Activated naive CD4-positive, alpha-beta T cell (primary cell): Measurements from ENCODE around the gene KIRREL3.

Experiments
- DNase-seq, 4 experiments: peaks; one replicate each; lab custom pipeline; 2025; lab: John Stamatoyannopoulos, UW

The KIRREL3 gene

DNA sequence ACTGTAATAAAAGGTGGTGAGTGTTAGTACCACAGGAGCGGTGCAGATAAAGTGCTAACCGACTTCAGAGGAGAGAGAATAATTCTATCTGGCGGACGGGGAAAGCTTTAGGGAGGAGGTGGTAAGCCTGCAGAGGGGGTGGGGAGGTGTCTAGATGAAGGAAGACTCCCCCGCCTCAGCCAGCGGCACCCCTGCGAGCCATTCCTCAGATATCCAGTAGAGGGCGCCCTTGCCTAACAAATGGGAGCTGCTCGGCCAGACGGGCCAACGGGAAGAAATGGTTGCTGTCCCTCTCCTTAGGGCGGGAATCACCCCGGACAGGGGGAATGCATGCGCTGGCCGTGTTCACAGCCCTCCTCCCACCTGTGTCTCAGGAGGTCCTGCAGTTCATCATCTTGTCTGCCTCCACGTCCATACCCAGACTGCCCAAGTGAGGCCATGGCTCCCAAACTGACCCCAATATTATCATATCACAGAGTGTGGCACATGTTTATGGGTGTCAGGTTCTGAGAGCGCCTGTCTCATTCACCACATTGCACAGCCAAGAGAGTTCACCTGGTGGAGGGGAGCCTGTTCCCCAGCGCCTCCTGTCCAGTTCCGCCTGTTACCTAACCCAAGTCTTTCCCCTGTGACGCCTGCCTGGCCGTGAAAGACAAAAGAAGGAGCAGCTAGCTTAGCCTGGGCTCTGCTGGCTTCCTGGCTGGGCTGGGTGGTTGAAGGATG, 559.6 kb downstream of the KIRREL3 start:
- DNase-seq = peak; percentile 40 to 62 (median 50)

DNA sequence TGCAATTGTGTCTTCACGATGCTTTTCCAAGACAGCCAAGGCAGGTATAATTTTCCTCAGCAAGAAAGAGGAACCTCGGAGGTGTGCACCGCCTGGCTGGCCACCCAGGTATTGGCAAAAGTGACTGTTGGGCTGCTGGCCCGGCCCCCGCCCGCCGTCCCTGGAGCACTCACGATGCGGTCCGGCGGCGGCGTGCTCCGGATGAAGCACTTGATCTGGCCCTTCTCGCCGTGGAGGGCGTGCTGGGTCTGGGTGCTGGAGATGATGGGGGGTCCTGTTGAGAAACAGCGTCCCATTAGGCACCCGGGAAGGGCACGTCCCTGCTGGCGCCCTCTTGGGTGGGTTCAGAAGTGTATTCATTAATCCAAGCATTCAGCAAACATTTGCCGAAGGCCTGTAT, 560.3 kb downstream of the KIRREL3 start:
- DNase-seq = no peak

DNA sequence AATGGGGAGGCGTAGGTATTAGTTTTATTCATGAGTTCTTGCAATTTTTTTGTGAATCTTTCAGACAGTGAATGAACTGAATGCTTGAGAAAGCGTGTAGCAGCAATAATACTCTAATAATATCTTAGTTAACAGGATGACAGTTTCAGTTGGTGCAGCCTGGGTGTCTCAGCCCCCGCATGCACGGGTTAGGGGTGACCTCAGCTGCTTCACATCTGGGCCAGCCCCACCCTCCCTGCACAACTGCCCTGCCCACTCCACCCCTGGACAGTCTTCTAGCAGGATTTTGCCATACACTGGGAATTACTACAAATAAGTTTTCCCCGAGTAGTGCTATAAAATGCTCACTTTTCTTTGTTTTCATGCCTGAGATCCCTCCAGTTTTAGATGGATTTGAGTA, 561.9 kb downstream of the KIRREL3 start:
- no peak for DNase-seq

DNA sequence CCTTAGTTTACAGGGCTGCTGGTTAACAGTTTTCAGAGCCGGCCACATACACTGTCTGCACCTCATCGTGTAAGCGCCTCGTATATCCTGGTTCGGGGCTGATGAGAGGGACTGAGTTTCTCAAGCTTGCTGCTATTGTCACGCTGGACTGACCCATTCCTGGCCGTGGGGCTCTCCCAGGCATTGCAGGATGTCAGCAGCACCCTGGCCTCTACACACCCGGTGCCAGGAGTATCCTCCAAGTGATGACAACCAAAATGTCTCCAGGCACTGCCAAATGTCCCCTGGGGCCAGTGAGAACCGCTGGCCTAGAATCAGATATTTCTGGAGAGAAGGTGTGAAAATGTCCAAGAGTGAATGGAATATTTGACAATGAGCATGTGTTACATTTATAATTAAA, 562.3 kb downstream of the KIRREL3 start:
- DNase-seq = no peak

DNA sequence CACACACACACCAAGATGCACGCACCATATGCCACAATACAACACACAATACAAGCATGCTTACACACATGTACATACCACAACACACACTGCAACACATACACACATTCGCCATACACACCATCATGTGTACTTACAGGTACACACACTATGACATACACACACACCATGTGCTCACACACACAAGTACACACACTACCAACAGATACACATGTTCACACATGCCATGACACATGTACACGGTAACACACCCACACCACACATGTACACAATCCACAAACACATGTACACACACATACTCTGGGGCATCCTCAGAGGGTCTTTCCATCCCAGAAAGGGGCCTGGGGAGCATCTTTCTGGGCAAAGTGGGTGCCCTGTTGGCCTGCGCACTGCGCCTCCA, 562.8 kb downstream of the KIRREL3 start:
- DNase-seq = no peak

DNA sequence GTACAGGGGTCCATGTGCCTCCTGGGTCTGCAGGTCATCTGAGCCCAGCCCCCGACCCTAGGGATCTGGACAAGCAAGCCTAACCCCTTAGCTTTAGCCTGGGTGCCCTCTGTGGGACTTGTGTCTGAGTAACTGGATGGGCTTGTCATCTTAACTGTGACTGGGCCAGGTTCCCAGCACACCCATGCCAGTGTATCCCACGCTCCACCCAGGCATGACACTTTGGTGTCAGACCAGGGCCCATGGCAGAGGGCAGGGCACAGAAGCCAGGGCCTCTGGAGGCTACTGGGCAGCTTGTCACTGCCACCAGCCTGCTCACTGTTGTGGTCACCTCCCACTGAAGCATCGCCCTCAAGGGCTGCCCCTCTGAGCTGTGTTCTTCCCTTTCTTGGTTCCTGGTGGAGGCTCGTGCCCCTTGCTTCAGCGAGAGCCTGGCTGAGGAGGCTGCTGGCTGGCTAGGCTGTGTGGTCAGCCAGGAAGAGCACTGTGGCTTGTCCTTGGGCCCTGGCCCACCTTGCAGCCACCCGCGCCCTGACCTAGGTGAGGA, 564.3 kb downstream of the KIRREL3 start:
- DNase-seq = no peak

DNA sequence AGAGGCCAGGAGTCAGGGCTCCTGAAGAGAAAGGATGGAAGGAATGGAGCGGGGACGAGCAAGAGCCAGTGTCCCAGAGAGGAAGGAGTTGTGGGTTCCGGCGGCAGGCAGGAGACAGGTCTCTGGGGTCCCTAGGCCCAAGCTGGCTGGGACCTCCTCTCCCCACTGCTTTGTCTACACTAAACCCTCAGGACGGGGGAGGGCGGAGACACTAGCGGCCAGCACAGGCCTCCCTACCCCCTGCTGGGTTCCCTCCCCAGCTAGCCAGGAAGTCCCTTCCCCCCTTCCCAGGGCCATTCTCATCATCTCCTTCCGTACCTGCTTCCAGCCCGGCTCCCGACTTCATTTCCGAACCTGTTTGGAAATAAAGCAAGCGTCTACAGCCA, 565.6 kb downstream of the KIRREL3 start:
- no peak for DNase-seq

DNA sequence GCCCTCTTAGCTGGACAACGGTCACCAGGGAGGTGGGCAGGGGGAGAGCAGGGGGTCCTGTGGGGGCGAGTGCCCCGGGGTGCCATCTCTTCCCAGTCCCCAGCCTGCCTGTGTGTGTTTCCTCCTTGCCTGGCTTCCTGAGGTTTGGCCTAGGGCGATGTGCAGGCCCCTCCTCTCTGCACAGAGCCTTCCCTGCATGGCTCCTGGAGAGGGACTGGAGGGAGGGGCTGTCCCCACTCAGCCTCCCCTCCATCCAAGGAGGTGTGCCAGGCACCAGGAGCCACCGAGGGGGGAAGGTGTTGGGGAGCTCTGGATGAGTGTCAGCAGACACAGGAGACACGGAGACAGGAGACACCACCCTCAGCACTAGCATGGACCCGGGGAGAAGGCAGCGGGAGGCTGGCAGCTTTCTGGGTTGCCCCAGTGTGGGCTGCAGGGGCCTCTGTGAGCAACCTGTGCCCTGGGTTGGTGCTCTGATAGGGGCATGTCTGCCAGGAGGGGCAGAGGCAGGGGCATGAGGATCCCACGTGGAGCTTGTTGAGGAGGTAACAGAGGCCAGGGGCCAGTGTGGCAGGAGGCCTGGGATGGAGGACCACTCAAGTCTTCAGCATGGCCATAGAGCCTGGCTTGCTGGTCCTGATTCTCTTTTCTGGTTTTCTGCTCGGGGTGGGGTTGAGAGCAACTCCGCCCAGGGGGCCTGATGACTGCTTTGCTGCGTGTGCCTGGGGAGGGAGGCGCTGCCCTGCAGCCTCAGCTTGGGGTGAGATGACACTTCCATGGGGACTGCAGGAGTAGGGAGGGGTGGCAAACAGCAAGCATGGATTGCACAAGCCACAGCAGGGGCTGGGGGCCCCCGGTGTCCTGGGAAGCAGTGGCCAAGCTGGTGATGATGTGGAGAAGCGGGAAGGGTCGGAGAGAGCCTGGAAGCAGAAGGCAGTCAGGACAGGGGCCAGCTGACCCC, 566.3 kb downstream of the KIRREL3 start:
- DNase-seq = no peak

DNA sequence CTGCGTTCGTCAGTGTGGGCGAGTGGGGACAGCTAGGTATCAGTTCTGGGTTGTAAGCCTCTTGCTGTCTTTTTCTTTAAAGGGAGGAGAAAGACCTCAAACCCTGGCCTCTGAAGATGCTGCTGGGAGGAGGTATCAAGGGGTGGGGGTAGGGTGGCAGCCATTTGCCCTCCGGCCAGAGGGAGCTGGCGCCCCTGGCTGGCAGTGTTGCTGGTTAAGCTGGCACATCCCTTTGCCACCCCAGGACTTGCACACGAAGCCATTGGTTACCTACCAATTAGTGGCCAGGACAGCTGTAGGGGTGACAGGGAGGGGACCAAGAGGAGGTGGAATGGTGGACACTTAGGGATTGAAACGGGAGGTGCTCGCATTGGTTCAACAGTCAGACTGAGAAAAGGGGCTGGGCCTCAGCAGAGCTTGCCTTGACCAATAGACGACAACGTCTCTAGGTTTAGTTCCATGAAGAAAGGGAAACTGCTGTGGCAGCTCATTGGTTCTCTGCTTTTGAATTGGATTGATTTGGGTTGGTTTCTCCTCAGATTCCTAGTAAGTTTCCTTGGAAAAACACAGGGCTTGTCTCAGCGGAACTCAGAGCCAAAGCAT, 567.2 kb downstream of the KIRREL3 start:
- no peak for DNase-seq

DNA sequence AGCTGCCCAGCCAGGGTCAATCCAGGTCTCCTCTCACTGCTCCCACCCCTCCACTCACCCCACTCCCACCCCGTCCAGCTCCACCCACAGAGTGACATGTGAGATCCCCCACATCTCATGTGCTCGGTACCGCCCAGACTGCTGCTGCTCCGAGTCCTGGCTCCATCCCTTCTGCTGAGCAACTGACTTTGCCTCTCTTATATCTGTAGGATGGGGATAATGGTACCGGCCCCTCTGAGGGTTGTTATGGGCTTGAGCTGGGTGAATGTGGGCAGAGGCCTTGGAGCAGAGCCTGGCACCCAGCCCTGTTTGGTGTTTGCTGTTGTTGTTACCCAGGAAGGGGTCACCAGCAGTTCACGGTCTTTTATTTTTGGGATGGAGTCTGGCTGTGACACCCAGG, 568.0 kb downstream of the KIRREL3 start:
- no peak for DNase-seq

DNA sequence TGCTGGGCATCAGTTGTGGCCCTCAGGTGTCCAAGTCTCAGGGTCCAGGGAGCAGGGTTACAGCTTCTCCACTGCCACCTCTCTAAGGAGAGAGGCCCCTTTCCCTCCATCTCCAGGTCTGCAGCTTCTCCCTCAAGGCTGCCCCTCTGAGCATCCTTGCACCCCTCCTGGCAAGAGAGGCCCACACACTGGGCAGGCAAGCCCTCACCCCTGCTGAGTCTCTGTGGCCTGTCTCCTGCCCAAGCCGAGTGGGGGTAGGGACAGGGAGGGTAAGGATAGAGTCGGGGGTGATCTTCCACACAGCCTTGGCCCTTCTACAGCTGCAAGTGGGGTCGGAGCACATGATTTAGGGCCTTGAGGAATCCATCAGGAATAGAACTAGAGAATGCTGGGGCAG, 568.5 kb downstream of the KIRREL3 start:
- no peak for DNase-seq

DNA sequence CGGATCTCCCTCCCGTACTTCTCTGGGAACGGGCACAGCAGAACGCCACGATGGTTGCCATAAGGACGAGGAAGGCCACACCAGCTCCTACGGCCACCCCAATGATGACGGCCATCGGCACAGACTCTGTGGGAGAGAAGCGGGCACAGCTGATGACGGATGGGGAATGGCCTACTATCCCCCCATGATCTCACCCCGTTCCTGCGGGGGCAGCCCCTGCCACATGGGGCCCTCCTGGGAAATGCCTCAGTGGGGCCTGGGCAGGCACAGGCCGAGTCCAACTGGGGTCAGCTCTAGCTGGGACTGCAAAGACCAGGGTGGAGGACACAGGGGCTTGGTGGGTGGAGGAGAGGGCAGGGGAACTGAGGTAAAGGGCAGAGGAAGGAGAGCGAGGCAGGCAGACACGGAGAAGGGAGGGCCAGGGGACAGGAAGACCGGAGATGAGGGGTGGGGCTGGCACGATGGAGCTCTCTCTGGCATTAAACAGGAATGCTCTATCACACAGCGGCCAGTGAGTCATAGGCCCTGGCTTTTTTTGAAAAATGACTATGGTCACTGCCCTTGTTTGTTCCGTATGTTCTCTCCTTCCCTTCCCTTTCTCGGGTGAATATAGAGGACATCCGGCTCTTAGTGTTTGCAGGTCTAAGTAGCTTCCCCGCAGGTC, 569.0 kb downstream of the KIRREL3 start:
- no peak for DNase-seq

DNA sequence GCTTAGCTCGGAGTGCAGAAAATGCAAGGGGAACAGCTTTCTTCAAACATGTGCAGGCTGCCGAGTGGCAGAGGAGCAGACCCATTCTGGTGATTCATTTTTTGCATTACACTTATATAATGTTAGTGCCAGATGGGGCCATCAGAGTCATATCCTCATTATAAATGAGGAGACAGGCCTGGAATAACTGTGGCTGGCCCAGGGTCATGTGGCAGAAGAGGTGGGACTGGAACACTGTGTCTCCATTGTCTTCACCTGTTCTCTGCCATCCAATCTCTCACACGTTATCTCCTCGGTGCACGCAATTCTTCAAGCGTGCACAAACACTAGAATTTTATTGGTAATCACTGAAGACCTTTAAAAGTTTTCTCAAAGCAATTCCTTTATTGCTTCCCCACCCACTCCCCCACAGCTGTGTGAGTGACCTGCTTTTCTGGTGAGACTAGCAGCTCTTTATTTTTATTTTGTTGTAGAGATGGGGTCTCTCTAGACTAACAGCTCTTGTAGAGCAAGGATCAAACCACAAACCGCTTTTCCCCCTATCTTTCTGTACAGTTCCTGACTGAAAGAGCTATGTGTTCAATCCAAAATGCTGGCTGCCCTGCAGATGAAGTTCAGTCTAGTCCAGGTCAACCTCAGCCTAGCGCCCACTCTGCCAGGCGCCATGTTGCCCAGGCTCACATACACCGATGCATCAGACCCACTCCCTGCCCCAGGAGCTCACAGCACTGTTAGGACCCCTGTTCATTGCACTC, 569.8 kb downstream of the KIRREL3 start:
- DNase-seq = no peak

DNA sequence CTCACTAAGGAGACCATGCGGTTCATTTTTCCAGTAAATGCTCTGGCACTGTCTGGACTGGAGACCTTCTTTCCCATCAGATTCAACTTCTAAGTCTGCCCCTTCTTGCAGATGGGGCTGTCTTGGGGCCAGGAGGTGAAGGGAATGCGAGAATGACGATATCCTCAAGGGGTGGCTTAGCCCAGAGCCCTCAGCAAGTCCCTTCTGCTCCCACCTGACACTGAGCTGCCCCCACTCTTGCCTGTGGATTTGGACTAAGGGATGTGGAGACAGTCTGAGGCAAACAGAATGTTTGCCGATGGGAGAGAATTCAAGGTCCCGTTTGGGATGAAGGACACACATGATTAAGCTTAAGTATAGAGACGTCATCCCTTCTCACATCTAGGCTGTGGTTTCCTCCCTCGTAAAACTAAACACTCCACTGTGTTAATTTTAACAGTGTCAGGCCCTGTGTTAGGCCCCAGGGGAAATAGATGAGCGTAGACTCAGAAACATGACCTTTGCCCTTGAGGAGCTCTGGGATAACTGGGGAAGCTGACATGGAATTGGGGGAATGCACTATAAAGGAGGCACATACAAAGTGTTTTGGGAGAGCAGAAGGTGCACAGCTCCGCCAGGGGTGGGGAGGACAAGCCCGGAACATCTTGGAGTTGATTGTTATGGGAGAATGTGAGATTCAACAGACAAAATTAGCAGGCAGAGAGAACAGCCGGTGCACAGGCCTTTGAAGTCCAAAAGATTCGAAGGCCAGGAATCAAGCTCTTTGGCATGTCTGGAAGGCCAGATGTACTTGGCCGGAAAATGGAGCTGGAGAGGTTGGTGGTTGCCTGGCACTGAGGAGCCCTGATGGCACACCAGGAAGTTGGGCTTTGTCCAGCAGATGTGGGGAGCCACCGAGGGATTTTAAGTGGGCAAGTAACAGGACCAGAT, 573.5 kb downstream of the KIRREL3 start:
- no peak for DNase-seq

DNA sequence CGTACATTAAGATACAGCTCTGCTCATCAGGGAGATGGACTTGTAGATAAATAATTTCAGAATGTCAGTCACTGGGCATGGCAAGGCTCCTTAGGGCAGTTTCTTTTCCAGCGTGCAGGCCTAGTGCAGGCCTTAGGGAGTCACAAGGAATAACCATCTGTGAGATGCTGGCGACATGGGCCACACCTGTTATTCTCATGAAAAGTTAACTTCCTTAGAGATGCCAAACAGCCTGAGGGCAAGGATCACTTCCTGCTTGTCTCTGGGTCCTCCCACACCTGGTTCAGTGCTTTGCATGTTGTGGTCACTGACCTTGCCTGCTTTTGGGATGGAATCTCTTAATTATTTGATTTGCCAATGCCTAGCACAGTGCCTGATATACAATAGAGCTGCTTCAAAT, 574.5 kb downstream of the KIRREL3 start:
- no peak for DNase-seq

DNA sequence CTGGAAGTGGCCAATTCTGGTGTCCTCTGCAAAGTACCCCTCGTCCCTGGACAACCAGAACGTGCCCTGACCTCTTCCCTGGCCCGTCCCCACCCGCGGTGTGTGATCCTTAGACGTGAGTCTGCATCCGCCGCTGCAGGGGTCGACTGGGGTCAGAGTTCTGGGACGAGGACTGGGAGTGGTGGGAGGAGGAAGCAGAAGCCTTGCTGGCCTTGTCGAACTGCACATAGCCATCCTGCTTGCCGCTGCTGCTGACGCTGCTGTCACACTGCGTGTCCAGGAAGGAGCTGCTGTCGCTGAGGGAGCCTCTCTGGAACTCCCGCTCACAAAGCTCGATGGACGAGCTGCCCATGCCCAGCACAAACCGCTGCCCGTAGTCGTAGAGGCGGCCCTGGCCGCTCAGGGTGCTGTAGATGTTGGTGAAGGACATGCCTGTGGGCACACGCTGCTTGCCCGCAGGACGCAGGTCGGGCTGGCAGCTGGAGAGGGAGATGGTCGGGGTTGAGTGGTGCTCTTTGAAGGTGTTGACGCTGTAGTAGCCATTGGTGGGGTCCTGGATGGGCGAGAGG, 576.0 kb downstream of the KIRREL3 start:
- DNase-seq = no peak

DNA sequence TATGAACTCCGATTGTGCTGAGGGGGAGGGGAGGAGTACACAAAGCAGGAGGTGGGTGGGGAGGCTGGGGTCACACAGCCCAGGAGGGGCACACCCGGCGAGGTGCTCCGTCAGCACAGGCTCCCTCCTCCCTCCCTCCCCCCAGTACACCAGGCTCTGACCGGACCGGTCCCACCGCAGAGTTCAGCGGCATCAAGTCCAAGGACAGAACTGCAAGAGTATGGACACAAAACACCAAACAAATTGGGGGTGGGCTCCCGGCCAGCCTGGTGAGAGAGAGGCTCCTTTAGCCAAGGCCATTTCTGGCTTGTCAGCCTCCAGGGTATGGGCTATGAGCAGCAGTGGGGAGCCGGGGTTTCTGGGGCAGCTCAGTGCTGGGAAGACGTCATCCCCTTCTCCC, 576.8 kb downstream of the KIRREL3 start:
- no peak for DNase-seq

DNA sequence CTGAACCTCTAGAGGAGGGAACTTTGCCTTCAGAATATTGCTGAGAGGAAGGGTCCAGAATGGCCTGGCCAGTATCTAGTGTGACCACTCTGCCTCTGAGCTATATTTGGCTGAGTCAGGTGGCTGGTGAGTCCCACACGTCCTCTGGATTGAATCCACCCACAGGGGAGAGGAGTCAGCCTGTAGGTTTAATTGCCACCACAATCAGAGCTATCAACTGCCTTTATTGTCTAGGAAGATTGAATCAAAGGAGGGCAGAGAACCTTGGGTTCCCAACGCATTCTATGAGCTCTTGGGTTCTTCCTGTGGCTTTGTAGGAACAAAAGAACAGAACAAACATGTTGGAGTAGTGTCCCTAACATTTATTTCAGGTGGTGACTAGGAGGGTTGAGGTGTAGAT, 577.4 kb downstream of the KIRREL3 start:
- no peak for DNase-seq

DNA sequence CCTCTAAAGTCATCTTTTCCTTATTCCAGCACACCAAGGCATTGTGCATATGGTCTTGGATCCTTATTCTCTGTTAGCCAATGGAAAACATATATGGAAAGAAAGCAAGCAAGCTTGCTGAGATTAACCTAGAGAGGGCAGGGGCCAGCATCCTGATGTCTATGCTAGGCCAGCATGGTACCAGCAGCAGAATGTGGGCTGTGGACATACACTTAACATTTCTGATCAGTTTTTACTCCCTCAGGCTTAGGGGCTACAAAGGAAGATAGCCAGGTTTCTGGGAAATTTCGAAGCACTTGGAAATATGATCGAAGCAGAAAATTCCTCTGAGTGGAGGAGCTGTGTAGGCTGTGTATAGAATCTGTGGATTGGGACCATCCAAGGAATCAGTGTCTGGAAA, 578.1 kb downstream of the KIRREL3 start:
- no peak for DNase-seq

DNA sequence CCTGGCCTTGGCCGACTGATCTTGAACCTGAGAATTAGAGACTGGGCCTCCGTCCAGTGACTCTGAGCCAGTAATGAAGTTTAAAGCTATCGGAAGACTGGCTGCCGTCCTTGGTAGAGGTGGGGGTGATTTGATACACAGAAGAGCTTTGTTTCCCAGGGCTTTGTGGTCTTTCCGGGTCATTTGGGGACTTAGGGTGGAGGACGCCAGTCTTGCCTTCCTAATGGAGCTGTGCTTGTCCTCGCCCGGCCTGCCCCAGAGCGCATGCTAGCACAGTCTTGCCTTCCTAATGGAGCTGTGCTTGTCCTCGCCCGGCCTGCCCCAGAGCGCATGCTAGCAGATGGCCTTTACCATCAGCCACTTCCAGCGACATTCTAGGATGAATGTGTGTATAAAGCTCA, 579.3 kb downstream of the KIRREL3 start:
- DNase-seq = no peak
